Thyroid gland (tissue), 4 donors: ENCODE data around the gene COL26A1.

Experiments
- POLR2A ChIP-seq, 2 donors: fragments of 450-650 bp; IDR thresholded peaks; one replicate each; pipeline ENCODE4 v1.6.1; 2017; ENCODE audit warnings: antibody characterized with exemption in 2 of 2, mild to moderate bottlenecking in 2 of 2, moderate library complexity in 1 of 2
- TF ChIP-seq, protein P1 (sequence below), 6 experiments: fragments of 200-600 bp in 3 of 6; fragments of 450-650 bp in 3 of 6; sonication (generic) in 3 of 6; IDR thresholded peaks; one replicate each; pipeline ENCODE4 v1.5.1; 2016 to 2019; ENCODE audit warnings: antibody characterized with exemption in 6 of 6, mild to moderate bottlenecking in 2 of 6, inconsistent platforms in 1 of 6, moderate library complexity in 1 of 6

DNA sequence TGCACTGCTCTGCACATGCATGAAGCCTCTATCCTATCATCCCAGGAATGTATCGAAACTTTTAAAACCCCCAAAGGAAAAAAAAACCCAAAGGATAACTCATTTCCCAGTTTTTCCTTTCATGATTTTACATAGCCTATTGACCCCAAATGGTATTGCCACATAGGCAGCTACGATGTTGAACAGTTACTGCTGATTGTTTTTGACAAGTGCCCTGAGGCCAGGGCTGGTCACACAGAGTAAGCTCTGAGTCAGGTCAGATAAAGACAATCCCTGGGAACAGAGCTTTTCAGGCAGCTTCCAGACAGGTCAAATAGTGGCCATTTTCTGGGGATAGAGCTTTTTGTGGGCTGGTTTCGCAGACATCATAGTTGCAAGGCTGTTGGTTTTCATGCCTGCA lies 214.3 kb downstream of the COL26A1 start:
- TF ChIP-seq POLR2A (IDR thresholded peaks at IDR 0.05): no peak
- TF ChIP-seq, protein P1, sequence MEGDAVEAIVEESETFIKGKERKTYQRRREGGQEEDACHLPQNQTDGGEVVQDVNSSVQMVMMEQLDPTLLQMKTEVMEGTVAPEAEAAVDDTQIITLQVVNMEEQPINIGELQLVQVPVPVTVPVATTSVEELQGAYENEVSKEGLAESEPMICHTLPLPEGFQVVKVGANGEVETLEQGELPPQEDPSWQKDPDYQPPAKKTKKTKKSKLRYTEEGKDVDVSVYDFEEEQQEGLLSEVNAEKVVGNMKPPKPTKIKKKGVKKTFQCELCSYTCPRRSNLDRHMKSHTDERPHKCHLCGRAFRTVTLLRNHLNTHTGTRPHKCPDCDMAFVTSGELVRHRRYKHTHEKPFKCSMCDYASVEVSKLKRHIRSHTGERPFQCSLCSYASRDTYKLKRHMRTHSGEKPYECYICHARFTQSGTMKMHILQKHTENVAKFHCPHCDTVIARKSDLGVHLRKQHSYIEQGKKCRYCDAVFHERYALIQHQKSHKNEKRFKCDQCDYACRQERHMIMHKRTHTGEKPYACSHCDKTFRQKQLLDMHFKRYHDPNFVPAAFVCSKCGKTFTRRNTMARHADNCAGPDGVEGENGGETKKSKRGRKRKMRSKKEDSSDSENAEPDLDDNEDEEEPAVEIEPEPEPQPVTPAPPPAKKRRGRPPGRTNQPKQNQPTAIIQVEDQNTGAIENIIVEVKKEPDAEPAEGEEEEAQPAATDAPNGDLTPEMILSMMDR (IDR thresholded peaks at IDR 0.05): no peak
